ENCODE results near the gene CSNK2B. TPM values are rescaled to one million over a fixed set of nuclear protein-coding genes. Genes with fewer than 3 reads are reported as not detected.

Gene CSNK2B
- total RNA-seq, 1 donor from 2014 or later: 76.5 TPM

- no peak for DNase-seq (ENCODE audit: low read depth in 2 of 2)
Measured at GRCh38 chr6:31636698-31637596, 28.9 kb upstream of the CSNK2B start.

GRCh38 chr6:31639043-31639442 lies 26.8 kb upstream of the CSNK2B start:
- no peak for DNase-seq (ENCODE audit: low read depth in 2 of 2)

DNA sequence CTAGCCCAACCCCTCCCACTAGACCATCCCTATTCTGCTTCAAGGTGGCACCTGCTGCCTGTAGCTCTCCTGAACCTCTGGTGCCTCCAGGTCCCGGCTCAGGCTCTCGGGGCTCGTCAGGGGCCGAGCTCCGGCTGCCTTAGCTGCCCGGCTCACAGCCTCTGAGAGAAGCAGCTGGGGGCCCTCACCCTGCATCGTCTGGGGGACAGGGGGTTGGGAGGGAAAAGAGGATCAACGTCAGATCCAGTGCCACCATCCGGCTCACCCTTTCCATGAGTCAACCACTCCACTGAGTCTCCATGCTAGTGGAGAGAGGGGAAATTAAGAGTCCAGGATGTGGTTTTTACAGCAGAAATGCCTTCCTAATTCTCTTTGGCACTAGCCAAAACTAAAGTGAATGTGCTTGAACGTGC lies 26.4 kb upstream of the CSNK2B start:
- peak in 1 of 2 donors; percentile 34 for DNase-seq (ENCODE audit: low read depth in 2 of 2)

DNA sequence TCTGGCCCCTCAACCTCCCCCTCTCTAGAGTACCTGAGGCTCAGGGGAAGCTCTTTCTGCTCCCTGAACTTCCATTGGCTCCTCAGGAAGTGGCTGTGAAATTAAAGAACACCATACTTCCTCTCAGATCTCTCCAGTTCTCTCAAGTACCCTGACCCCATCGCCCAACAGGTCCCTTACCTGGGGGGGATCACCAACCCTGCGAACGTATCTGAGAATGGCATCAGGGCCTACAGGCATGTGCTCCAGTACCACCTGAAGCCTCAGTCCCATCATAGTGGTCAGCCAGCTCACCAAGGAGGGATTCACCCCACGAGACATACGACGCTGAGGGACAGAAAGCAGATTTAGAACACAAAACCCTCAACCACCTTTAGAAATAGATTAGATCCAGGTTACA lies 25.3 kb upstream of the CSNK2B start:
- DNase-seq (ENCODE audit: low read depth in 2 of 2): no peak

GRCh38 chr6:31641370-31641769 lies 24.5 kb upstream of the CSNK2B start:
- no peak for DNase-seq (ENCODE audit: low read depth in 2 of 2)

DNA sequence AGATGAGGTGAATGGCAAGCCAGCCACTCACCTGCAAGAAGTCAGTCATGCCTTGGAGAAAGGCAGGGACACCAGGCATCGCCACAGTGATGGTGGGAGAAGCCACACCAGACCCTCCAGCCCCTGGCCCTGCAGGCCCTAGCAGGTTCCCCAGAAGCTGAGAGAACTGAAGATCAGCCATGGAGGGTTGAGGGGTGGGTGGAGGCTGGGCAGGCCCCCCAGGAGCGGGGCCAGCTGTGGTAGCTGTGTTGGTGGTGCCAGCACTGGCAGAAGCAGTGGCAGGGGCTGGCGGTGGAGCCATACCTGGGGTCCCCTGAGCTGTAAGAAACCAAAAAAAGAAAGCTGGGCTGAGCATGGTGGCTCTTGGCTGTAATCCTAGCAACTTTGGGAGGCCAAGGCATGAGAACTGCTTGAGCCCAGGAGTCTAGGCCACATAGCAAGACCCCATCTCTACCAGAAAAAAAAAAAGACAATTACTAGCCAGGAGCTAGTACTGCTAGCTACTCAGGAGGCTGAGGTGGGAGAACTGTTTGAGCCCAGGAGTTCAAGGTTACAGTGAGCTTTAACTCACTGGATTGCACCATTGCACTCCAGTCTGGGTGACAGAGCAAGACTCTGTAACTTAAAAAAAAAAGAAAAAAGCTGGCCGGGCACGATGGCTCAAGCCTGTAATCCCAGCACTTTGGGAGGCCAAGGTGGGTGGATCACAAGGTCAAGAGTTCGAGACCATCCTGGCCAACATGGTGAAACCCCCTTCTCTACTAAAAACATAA lies 22.9 kb upstream of the CSNK2B start:
- DNase-seq (ENCODE audit: low read depth in 2 of 2): no peak

DNA sequence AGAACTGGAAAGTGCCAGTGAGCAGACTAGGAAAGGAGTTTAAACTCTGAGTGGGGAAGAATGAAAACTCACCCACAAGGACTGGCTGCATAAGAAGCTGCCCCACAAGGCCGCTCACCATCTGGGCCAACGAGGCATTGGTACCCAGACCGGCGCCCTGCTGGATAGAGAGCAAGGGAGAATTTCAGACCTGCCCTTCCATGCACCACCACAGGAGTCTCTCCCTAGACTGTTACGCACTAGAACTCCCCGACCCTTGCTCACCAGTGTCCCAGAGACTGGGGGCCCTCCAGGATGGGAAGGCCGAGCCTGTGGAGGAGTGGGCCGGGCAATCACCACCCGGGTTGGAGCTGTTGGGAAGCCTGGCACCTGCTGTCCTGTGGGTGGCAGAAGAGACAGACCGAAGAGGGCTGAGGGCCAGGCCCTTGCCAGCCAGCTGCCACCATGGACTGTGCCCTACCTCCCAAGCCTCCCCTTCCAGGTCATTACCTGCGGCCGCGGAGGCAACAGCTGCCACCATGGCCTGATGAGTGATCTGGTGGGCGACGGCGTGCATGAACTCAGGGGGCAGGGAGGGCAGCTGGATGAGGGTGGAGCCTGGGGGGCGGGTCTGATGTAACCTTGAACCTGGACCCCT lies 21.9 kb upstream of the CSNK2B start:
- DNase-seq (ENCODE audit: low read depth in 2 of 2): no peak

- DNase-seq (ENCODE audit: low read depth in 2 of 2): no peak
Measured at GRCh38 chr6:31645325-31645724, 20.6 kb upstream of the CSNK2B start.

DNA sequence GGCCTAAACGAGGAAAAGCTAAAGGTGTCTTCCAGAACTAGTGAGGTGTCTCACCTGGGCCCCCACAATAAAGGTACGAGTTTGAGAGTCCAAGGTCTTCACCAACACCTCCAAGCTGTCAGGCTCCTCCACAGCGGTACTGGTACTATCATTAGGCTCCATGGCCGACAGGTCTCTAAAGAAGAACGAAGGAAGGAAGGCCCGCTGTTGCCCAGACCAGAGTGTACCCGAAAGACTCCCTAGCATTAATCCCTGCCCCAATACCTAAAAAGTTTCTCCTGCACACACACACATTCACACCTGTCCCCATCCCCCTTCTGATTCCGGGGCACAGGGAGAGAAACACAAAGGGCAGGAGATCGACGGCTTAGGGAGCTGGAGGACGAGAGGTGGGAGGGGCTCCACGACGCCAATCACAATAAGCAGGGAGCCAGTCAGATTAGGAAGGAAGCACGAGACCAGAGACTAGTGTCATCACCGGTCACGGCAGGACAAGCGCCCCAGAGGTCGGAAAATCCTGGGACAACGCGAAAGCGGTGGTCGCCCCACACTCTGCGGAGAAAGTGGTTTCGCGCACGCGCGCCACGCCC lies 14.2 kb upstream of the CSNK2B start:
- DNase-seq (ENCODE audit: low read depth in 2 of 2): peak; percentile 92 to 93

DNA sequence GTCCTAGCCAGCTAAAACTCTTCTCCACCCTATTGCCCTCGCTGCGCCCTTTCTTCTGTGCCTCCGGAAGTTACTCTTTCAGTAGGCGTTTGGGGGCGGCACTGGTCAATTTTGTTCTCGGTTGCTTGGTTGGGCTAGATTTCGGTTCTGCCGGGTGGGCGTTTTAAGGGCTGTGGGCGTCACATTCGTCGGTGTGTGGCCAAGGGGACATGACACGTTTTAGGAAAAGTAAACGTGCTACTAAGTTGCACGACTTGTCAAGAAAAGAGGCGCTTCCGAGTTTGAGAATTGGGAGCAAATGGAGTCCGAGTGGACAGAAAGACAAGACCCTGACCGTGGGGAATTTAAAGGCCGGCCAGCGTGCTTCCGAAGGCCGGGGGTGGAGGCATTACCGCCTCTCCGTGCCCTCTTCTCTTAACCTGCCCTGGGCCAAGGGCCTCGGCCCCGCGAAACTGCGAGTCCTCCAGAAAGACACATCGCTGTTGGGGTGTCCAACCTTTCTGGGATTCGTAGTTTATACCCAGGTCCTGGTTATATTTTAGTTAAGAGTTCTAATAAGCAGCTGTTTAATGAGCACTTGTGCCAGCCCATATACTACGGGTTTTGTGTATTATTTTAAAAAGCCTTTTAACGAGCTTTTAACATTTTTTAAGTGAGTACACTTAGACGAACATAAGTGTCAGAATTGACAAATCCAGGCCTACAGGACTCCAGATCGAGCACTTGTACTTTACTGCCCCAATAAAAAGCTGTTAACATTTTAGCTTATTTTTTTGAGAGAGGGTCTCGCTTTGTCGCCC lies 12.8 kb upstream of the CSNK2B start:
- DNase-seq (ENCODE audit: low read depth in 2 of 2): peak; percentile 87 to 93

DNA sequence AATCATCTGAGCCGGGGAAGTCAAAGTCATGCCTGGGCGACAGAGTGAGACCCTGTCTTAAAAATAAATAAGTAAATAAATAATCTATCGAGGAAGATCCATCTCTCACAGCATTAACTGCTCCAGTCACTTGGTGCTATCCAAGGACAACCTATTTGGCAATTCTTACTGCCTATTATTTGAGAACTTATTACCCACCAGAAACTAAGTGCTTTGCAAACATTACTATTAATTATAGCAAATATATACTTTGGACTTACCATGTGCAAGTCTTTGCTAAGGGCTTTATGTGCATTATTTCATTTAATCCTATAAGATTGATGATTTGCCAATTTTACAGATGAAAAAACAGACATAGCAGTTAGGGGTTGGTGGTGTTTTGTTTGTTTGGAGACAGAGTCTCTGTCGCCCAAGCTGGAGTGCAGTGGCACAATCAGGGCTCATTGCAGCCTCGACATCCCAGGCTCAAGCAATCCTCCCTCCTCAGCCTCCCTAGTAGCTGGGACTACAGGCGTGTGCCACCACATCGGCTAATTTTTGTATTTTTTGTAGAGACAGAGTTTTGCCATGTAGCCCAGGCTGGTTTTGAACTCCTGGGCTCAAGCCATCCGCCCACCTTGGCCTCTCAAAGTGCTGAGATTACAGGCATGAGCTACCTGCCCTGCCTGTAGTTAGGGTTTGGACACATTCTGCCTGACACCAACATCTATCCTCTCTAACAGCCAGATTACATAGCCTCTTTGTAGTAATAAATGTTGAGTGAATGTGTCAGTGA lies 11.1 kb upstream of the CSNK2B start:
- DNase-seq (ENCODE audit: low read depth in 2 of 2): no peak

DNA sequence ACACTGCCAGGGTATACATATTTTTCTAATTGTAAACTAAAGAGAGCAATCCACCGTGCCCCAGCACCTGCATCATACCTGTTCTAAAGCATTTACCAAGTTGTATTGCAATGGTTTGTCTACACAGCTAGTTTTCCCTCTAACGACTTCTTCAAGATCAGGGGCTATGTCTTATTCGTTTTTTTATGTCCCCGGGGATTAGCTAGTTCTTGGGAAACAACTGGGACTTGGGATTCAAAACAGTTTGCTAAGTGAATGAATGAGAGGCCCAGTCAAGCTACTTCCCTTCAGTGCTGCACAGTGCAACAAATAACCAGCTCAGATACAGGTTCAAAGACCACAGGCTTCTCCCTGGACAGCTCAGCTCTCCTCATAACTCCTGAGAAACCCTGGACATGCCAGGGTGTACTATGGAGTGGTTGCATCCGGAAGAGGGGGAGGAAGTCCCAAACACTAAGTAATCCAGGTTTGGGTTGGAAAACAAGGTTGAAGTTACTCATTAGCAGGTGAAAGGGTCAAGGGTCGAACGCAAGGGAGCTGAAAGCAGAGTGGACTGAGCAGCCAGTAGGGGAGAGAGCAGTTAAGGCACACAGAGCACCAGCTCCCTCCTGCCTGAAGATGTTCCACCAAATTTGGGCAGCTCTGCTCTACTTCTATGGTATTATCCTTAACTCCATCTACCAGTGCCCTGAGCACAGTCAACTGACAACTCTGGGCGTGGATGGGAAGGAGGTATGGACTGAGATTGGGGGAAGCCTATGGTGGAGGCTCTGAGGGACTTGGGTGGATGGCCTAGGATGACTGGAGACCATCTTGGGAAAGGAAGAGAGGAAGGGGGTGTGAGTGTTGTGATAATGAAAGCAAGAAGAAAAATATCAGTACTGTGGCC lies 10.3 kb upstream of the CSNK2B start, which contains the start of gene APOM:
APOM (plus strand) TSS at position 546 of the 889 bp plus-strand sequence; CDS start at position 619, 73 bp downstream.
- DNase-seq (ENCODE audit: low read depth in 2 of 2): no peak

GRCh38 chr6:31657406-31658157 lies 8.3 kb upstream of the CSNK2B start:
- DNase-seq (ENCODE audit: low read depth in 2 of 2): no peak

GRCh38 chr6:31658158-31658688 lies 7.7 kb upstream of the CSNK2B start:
- no peak for DNase-seq (ENCODE audit: low read depth in 2 of 2)

GRCh38 chr6:31658983-31659648 lies 6.8 kb upstream of the CSNK2B start:
- DNase-seq (ENCODE audit: low read depth in 2 of 2): no peak

DNA sequence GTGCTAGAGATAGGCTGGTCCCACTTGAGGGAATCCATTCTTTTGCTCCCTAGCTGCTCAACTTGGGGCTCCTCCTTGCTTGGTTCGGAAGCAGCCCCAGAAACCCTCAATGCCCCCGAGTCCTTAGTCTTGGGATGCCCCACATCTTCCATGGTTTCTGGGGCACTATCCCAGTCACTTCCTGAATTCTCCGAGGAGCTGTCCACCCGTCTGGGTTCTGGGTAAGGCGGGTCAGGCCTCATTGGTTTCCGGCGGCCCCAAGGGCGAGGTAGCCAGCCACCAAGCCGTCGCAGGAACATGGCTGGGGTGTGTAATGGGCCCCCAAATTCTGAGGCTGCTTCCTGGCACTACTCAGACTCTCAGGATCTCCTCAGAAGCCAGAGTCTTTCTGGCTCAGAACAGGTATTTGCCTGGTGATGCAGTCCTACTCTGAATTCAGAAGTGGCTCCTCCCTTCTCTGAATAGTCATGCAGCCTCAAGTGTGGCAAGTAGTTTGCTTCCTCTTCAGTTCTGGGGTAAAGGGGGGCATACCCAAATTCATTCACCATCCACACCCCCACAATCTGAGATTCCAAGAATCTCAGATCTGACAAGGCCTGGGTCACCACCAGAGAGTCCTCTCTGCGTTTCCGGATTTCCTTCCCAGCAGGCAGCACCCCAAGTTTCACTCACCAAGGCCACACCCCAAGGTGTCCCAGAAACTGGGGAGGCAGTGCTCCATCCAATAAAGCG lies 6.1 kb upstream of the CSNK2B start:
- DNase-seq (ENCODE audit: low read depth in 2 of 2): peak in 1 of 2 donors; percentile 37

Data from dermis microvascular lymphatic vessel endothelial cell (primary cell).